Measurements from ENCODE around the gene FHL2.

Gene FHL2

DNA sequence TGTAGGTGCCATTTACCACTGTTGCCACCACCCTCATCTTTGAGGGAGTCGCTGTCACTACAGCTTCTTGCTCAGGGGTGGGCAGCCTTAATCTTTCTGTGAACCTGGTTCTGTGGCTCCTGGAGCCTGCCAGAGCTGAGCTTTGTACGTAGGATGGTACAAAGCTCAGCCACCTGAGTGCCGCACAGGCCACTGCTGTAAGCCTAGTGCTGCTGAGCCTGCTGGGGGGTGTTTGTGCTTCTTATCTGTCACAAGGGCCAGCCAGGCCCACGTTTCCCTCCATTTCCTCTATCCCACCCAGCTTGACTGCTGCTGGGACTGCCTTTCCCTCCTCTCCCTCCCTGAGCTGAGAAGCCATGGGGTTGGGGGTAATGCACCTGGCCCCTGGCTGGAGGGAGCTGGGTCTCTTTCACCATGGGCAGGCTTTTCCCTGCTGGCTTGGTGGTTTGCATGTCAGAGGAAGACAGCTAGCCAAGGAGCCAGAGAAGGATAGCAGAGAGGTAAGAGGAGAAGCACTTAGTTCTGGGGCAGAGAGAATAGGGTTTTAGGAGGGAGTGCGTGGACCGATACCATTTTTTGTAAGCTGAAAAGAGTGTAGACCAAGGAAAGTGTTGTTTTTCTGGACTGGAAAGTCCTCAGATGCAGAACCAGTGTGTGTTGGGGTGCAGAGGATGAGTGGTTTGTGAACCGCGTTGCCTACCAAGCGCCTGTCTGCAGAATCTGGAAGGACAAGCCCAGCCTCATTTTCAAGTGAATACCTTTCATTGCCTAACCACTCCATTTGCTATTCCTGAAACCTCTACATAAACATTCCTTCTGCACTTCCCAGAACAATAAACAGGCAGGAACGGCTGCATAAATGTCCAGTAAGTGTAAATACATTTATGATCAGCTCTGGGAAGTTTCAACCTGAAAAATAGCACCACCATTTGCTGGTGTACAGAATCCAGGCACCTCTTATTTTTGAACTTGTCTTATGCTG is 45.1 kb upstream of the FHL2 start:
- POLR2A ChIA-PET (ENCODE audit: low non-redundant PET): interaction anchor here (0.6 kb wide), 1 partner anchor 120 kb away, joined by 5 read pairs; no protein-coding TSS in a partner anchor

DNA sequence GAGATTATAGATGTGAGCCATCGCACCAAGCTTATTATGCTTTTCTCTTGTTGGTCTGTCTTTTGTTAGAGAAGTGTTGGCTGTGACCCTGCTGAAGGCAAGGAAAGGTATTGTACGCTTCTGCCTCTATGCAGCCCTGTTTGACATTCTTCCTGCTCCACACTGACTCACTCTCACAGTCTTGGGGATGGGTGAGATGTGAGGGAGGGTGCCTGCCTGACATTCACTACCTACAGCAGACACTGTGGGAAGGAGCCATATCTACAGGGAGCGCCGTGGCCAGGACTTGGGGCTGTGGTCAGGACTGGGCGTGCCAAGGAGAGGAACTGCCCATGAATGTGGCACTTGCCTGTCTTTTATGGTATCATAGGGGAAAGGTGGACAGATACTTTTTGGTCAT is 43.9 kb upstream of the FHL2 start:
- no peak for DNase-seq (ENCODE audit: low spot score)
- no peak overlapping the region for H3K27ac ChIP-seq
- POLR2A ChIA-PET (ENCODE audit: low non-redundant PET): no interaction called here
- TF ChIP-seq, protein P1, sequence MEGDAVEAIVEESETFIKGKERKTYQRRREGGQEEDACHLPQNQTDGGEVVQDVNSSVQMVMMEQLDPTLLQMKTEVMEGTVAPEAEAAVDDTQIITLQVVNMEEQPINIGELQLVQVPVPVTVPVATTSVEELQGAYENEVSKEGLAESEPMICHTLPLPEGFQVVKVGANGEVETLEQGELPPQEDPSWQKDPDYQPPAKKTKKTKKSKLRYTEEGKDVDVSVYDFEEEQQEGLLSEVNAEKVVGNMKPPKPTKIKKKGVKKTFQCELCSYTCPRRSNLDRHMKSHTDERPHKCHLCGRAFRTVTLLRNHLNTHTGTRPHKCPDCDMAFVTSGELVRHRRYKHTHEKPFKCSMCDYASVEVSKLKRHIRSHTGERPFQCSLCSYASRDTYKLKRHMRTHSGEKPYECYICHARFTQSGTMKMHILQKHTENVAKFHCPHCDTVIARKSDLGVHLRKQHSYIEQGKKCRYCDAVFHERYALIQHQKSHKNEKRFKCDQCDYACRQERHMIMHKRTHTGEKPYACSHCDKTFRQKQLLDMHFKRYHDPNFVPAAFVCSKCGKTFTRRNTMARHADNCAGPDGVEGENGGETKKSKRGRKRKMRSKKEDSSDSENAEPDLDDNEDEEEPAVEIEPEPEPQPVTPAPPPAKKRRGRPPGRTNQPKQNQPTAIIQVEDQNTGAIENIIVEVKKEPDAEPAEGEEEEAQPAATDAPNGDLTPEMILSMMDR (conservative IDR thresholded peaks at IDR 0.05; ENCODE audit: low read depth): no peak
- CTCF ChIA-PET: no interaction called here

More for the DNA sequence above, 45.1 kb upstream of the FHL2 start:
- CTCF ChIA-PET: interaction anchor here (0.6 kb wide), 1 partner anchor 38 kb away, joined by 3 read pairs; no protein-coding TSS in a partner anchor
- H3K27ac ChIP-seq: no peak overlapping the region
- no peak for DNase-seq (ENCODE audit: low spot score)
- TF ChIP-seq, protein P1 (conservative IDR thresholded peaks at IDR 0.05; ENCODE audit: low read depth): no peak

DNA sequence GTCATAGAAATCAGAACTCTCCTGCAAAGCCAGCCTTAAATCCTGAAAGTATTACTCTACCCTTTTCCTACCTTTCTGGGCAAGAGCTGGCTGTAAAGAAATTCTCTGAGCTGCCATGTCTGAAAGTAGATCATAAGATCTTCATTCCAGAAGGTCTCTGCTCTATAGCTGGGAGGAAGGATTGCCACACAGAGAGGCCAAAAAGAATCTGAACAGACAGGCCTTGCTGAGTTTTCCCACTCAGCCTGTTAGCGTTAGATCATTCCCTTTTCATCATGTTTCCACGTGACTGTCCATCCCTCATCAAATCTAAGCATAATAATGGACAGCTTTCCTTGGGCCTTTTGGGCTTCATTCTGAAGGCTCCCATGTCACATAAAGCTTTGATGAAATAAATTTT is 43.2 kb upstream of the FHL2 start:
- DNase-seq (ENCODE audit: low spot score): no peak
- ChIA-PET CTCF (no interaction called here), POLR2A (ENCODE audit: low non-redundant PET) (no interaction called here)
- no peak overlapping the region for H3K27ac ChIP-seq
- TF ChIP-seq, protein P1 (conservative IDR thresholded peaks at IDR 0.05; ENCODE audit: low read depth): no peak

DNA sequence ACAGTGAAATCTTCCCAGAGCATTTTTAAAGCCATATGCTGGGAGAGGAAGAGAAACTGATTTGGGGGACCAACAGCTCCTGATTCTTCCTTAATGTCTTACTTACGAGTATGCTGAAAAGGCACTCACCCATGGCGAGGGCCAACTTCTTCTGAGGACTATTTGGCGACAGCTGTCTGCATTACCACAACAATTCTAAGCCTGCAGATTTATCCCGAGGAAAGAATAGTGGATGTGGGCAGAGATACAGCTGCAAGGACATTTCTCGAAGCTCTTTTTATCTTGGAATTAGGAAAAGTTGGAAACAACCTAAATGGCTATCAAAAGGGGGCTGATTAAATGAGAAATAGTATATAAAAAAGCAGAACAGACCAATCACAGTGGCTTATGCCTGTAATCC is 40.3 kb upstream of the FHL2 start:
- CTCF ChIA-PET: no interaction called here
- TF ChIP-seq, protein P1 (conservative IDR thresholded peaks at IDR 0.05; ENCODE audit: low read depth): no peak

DNA sequence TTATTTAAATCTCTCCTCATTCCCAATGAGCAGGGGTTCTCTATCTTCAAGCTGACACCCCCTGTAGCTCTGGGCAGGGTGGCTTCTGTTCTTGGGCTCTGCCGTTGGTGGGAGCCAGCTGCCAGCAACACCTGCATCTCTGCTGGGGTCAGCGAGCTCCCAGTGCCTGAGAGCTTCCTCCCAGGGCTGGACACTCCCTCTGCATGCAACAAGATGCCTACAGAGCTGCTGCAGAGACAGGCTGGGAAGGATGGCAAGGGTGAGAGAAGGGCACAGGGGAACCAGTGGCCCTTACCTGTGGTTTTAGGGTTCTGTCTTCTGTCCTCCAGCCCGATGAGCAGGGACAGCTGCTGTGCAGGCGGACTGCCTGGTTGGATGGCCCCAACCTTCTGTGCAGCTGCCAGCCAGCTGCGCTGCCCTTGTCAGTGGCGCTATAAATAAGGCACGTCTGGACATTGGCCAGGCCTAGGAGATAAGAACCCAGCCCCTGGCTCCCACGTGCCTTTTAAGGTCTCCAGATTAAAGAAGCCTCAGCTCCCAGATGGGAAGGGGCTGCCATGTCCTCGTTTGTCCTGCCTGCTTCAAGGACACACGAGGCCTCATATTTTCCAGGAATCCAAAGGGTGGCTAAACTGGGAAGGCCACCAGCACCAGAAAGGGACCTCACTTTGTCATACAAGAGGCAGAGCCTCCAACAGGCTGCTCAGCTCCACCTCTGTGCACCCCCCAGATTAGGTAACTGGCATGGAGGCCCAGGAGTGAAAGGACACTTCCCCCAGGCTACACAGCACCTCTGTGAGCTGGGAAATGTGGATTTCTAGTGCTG is 39.5 kb upstream of the FHL2 start:
- CTCF ChIA-PET: interaction anchor here (0.7 kb wide), 1 partner anchor 18 kb away, joined by 3 read pairs; no protein-coding TSS in a partner anchor
- DNase-seq (ENCODE audit: low spot score): no peak
- no peak overlapping the region for H3K27ac ChIP-seq
- TF ChIP-seq, protein P1 (conservative IDR thresholded peaks at IDR 0.05; ENCODE audit: low read depth): no peak
- POLR2A ChIA-PET (ENCODE audit: low non-redundant PET): no interaction called here

More for the DNA sequence above, 40.3 kb upstream of the FHL2 start:
- POLR2A ChIA-PET (ENCODE audit: low non-redundant PET): no interaction called here
- no peak overlapping the region for H3K27ac ChIP-seq
- DNase-seq (ENCODE audit: low spot score): no peak

DNA sequence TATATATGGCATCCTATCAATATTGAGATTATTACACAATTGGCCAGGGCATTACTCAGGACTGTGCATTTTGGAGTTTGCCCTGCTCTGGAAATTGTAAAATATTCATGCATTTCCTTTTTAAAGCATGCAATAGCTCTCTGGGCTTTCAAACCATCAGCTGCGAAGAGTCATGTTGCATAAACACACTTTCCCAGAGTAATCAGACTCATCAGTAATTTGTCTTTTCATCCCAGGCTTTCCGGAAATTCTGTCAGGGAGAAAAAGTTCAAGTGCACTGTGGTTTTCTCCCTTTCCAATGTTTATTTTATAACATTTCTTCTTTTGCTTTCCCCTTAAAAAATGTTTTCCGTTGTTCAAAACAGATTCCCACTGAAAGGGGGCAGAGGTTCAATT is 38.9 kb upstream of the FHL2 start:
- DNase-seq (ENCODE audit: low spot score): no peak
- POLR2A ChIA-PET (ENCODE audit: low non-redundant PET): no interaction called here
- H3K27ac ChIP-seq: no peak overlapping the region
- TF ChIP-seq, protein P1 (conservative IDR thresholded peaks at IDR 0.05; ENCODE audit: low read depth): no peak
- CTCF ChIA-PET: interaction anchor here (0.7 kb wide), 1 partner anchor 19 kb away, joined by 3 read pairs; no protein-coding TSS in a partner anchor

All from RWPE1 (cell line).